ENCODE results near the gene MCMBP. TPM values are rescaled to one million over a fixed set of nuclear protein-coding genes. Genes with fewer than 3 reads are reported as not detected.

Gene MCMBP
- polyA plus RNA-seq, 1 donor (not counting 4 experiments of a cell fraction or from before 2014, with no cell fraction given) = 74.4 TPM

- H3K36me3 ChIP-seq (ENCODE audit: control insufficient read depth in 2 of 2, extremely low read depth in 1 of 2, insufficient read depth in 2 of 2, low read length in 2 of 2) = peaks cover 4 to 25% of the 10 kb centered on the region in 2 experiments
- no peak for FAIRE-seq
- no peak overlapping the region for H3K9ac ChIP-seq (ENCODE audit: control insufficient read depth, extremely low read depth, insufficient read depth, low read length)
- H3K27me3 ChIP-seq (ENCODE audit: control insufficient read depth, extremely low read depth, insufficient read depth, low read length) = no peaks in the 10 kb centered on the region
- H4K20me1 ChIP-seq (ENCODE audit: control insufficient read depth, extremely low read depth, insufficient read depth, low read length) = peaks cover 3% of the 10 kb centered on the region
- peaks cover 8% of the 10 kb centered on the region for H3K79me2 ChIP-seq (ENCODE audit: control insufficient read depth, insufficient read depth, low read length)
- no peak overlapping the region for H3K4me3 ChIP-seq (ENCODE audit: control insufficient read depth in 2 of 3, extremely low read depth in 1 of 3, insufficient read depth in 2 of 3, low read depth in 1 of 3, low read length in 3 of 3)
- no peaks in the 10 kb centered on the region for H3K9me3 ChIP-seq (ENCODE audit: control insufficient read depth, low read depth, low read length)
- peaks cover 14% of the 10 kb centered on the region for H3K4me1 ChIP-seq (ENCODE audit: control insufficient read depth, extremely low read depth, insufficient read depth, low read length)
- no peak overlapping the region for H2AFZ ChIP-seq (ENCODE audit: control insufficient read depth, low read length)
- no peak overlapping the region for H3K4me2 ChIP-seq (ENCODE audit: control insufficient read depth, extremely low read depth, insufficient read depth, low read depth, low read length)
- no peak for DNase-seq (ENCODE audit: low read depth, low spot score)
- no peak overlapping the region for H3K27ac ChIP-seq (ENCODE audit: control insufficient read depth, insufficient read depth, low read length)
- H3K9me1 ChIP-seq (ENCODE audit: control insufficient read depth, extremely low read depth, insufficient read depth, low read length) = no peaks in the 10 kb centered on the region
- TF ChIP-seq, protein P1, sequence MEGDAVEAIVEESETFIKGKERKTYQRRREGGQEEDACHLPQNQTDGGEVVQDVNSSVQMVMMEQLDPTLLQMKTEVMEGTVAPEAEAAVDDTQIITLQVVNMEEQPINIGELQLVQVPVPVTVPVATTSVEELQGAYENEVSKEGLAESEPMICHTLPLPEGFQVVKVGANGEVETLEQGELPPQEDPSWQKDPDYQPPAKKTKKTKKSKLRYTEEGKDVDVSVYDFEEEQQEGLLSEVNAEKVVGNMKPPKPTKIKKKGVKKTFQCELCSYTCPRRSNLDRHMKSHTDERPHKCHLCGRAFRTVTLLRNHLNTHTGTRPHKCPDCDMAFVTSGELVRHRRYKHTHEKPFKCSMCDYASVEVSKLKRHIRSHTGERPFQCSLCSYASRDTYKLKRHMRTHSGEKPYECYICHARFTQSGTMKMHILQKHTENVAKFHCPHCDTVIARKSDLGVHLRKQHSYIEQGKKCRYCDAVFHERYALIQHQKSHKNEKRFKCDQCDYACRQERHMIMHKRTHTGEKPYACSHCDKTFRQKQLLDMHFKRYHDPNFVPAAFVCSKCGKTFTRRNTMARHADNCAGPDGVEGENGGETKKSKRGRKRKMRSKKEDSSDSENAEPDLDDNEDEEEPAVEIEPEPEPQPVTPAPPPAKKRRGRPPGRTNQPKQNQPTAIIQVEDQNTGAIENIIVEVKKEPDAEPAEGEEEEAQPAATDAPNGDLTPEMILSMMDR (optimal IDR thresholded peaks at IDR 0.05 in 1 of 3, IDR thresholded peaks at IDR 0.05 in 1 of 3, conservative IDR thresholded peaks at IDR 0.05 in 1 of 3; ENCODE audit: extremely low read depth in 1 of 3, insufficient read depth in 2 of 3, low read length in 3 of 3) = no peak
- no peak for TF ChIP-seq EZH2 (IDR thresholded peaks at IDR 0.05; ENCODE audit: low read length)
- dilution Hi-C loops (cut with MboI; ENCODE audit: extremely low pct_ligation_motif_present, low sequenced_read_pairs) = no loop called here
Observed at GRCh38 chr10:119852822-119853221, 19.8 kb downstream of the MCMBP start.

- H3K36me3 ChIP-seq (ENCODE audit: control insufficient read depth in 2 of 2, extremely low read depth in 1 of 2, insufficient read depth in 2 of 2, low read length in 2 of 2) = peaks cover 4 to 22% of the 10 kb centered on the region in 2 experiments
- no peak for DNase-seq (ENCODE audit: low read depth, low spot score)
Observed at GRCh38 chr10:119852277-119852676, 20.4 kb downstream of the MCMBP start.

More at GRCh38 chr10:119852277-119852676, 20.4 kb downstream of the MCMBP start:
- Histone ChIP-seq H3K4me3 (ENCODE audit: control insufficient read depth in 2 of 3, extremely low read depth in 1 of 3, insufficient read depth in 2 of 3, low read depth in 1 of 3, low read length in 3 of 3) (no peak overlapping the region), H3K9ac (ENCODE audit: control insufficient read depth, extremely low read depth, insufficient read depth, low read length) (no peak overlapping the region), H3K9me3 (ENCODE audit: control insufficient read depth, low read depth, low read length) (no peaks in the 10 kb centered on the region), H3K4me2 (ENCODE audit: control insufficient read depth, extremely low read depth, insufficient read depth, low read depth, low read length) (no peak overlapping the region), H3K27ac (ENCODE audit: control insufficient read depth, insufficient read depth, low read length) (no peak overlapping the region), H3K27me3 (ENCODE audit: control insufficient read depth, extremely low read depth, insufficient read depth, low read length) (no peaks in the 10 kb centered on the region), H2AFZ (ENCODE audit: control insufficient read depth, low read length) (no peak overlapping the region), H3K79me2 (ENCODE audit: control insufficient read depth, insufficient read depth, low read length) (peaks cover 6% of the 10 kb centered on the region), H3K9me1 (ENCODE audit: control insufficient read depth, extremely low read depth, insufficient read depth, low read length) (no peaks in the 10 kb centered on the region), H4K20me1 (ENCODE audit: control insufficient read depth, extremely low read depth, insufficient read depth, low read length) (peaks cover 3% of the 10 kb centered on the region), H3K4me1 (ENCODE audit: control insufficient read depth, extremely low read depth, insufficient read depth, low read length) (peaks cover 14% of the 10 kb centered on the region)
- no peak for FAIRE-seq
- dilution Hi-C loops (cut with MboI; ENCODE audit: extremely low pct_ligation_motif_present, low sequenced_read_pairs) = no loop called here
- TF ChIP-seq EZH2 (IDR thresholded peaks at IDR 0.05; ENCODE audit: low read length) = no peak
- TF ChIP-seq, protein P1 (optimal IDR thresholded peaks at IDR 0.05 in 1 of 3, IDR thresholded peaks at IDR 0.05 in 1 of 3, conservative IDR thresholded peaks at IDR 0.05 in 1 of 3; ENCODE audit: extremely low read depth in 1 of 3, insufficient read depth in 2 of 3, low read length in 3 of 3) = no peak
